Esophagus squamous epithelium (tissue), 5 donors: ENCODE data around the gene MYL2. TPM values are rescaled to one million over a fixed set of nuclear protein-coding genes. Genes with fewer than 3 reads are reported as not detected.

Source experiments
- DNase-seq: peaks from one replicate; lab custom pipeline; 2025; lab: John Stamatoyannopoulos, UW
- H3K27ac ChIP-seq, 4 donors: fragments of 200-600 bp; sonication (generic); one replicate each; pipeline ENCODE4 v1.5.1; 2016 to 2019; ENCODE audit warnings: mild to moderate bottlenecking in 1 of 4
- H3K27me3 ChIP-seq, 4 donors: fragments of 200-600 bp; sonication (generic); 1 replicate in 3 of 4; 2 replicates in 1 of 4; pipeline versions ENCODE4 v1.5.1 to v1.6.0; 2017 to 2021; ENCODE audit warnings: antibody characterized with exemption in 1 of 4
- H3K36me3 ChIP-seq, 3 donors: fragments of 200-600 bp; sonication (generic); one replicate each; pipeline ENCODE4 v1.5.1; 2016 to 2019
- H3K4me1 ChIP-seq, 3 donors: fragments of 200-600 bp; sonication (generic); one replicate each; pipeline ENCODE4 v1.5.1; 2017 to 2019
- H3K4me3 ChIP-seq, 4 donors: fragments of 200-600 bp; sonication (generic); 1 replicate in 3 of 4; 2 replicates in 1 of 4; pipeline ENCODE4 v1.5.1; 2016 to 2019; ENCODE audit warnings: mild to moderate bottlenecking in 2 of 4, moderate library complexity in 1 of 4
- H3K9me3 ChIP-seq, 3 donors: fragments of 200-600 bp; sonication (generic); one replicate each; pipeline ENCODE4 v1.5.1; 2016 to 2019
- CTCF ChIP-seq, 6 experiments: fragments of 450-650 bp in 4 of 6; fragments of 200-600 bp in 2 of 6; sonication (generic) in 2 of 6; IDR thresholded peaks; one replicate each; pipeline ENCODE4 v1.5.1; 2016 to 2019; ENCODE audit warnings: antibody characterized with exemption in 6 of 6, mild to moderate bottlenecking in 4 of 6, moderate library complexity in 4 of 6
- POLR2A ChIP-seq, 4 donors: fragments of 450-650 bp; IDR thresholded peaks; one replicate each; pipeline ENCODE4 v1.6.1; 2017; ENCODE audit warnings: antibody characterized with exemption in 4 of 4, mild to moderate bottlenecking in 4 of 4, moderate library complexity in 3 of 4
- WGBS, 2 donors: methylation state at CpG; one replicate each; pipeline ENCODE4 v1.1.5; 2018; 5-methylcytosine and 5-hydroxymethylcytosine counted together
- intact Hi-C: fragments of 100-400 bp; cut with DNase I; formaldehyde crosslinking; loops from one replicate; pipeline ENCODE4 v1.15.0; 2022
- total RNA-seq, 4 donors: library from RNA; depleted of rRNA; stranded (reverse); fragments of >200 nt; gene quantifications; one replicate each; pipeline ENCODE4 v1.1.0, GENCODE V29; 2016
- donor health status: DM: yes; HTN: yes; CAD: no.

MYL2 gene
- total RNA-seq, 4 donors from 2014 or later, result not detected

DNA sequence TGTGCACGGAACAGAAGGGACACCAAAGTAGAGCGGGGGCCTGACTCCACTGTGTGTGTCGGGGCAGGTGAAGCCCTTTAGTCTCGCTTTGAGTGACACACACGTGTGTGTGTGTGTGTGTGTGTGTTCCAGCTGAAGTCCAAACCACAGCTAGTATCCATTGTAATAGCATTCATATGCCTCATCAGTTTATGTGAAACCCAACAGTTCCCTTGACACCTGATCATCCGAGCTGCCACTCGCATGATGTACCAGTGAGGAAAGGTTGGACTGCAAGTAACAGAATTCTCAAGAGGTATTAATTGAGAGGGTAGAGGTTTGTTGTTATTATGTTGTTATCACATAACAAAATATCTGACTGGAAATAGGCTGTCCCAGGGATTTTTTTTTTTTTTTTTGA, 57.2 kb downstream of the MYL2 start:
- no peaks in the 10 kb centered on the region for H3K9me3 ChIP-seq
- H3K4me1 ChIP-seq, result no peaks in the 10 kb centered on the region
- TF ChIP-seq POLR2A (IDR thresholded peaks at IDR 0.05) (no peak), CTCF (IDR thresholded peaks at IDR 0.05) (no peak)
- WGBS, 2 donors, result 86 to 91% methylated on average over 7 of the region's 7 CpGs
- no peak overlapping the region for H3K27ac ChIP-seq
- no peaks in the 10 kb centered on the region for H3K27me3 ChIP-seq
- intact Hi-C loops, result no loop called here
- no peak overlapping the region for H3K4me3 ChIP-seq
- H3K36me3 ChIP-seq, result no peaks in the 10 kb centered on the region
- no peak for DNase-seq

DNA sequence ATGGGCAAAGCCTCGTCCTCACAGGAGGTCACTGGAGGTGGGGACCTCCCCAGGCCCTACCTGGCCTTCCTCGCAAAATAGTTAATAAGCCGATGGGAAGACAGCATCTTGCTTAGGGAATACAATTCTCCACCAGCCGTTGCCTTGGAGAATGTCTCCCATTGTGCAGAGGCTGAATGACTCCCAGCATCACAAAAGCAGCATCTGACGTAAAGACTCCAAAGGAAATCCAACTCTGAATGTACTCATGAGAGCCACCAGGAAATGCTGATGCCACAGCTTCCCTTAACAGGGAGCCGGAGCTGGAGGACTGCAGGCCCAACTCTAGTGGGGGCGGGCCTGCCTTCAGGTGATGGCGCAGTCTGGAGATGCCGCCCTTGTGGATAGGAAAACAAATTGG, 58.0 kb downstream of the MYL2 start:
- WGBS, 2 donors, result 79 to 87% methylated on average over 9 of the region's 9 CpGs

GRCh38 chr12:110861729-110862128, 58.6 kb downstream of the MYL2 start:
- no peaks in the 10 kb centered on the region for H3K36me3 ChIP-seq
- H3K4me3 ChIP-seq, result no peak overlapping the region
- TF ChIP-seq POLR2A (IDR thresholded peaks at IDR 0.05), result no peak
- TF ChIP-seq CTCF (IDR thresholded peaks at IDR 0.05), result no peak
- DNase-seq, result no peak
- H3K27me3 ChIP-seq, result no peaks in the 10 kb centered on the region
- no peak overlapping the region for H3K27ac ChIP-seq
- no peaks in the 10 kb centered on the region for H3K4me1 ChIP-seq
- 72 to 79% methylated on average over 3 to 7 of the region's 7 CpGs for WGBS, 2 donors
- H3K9me3 ChIP-seq, result no peaks in the 10 kb centered on the region
- intact Hi-C loops, result no loop called here

More for the DNA sequence above, 58.0 kb downstream of the MYL2 start:
- intact Hi-C loops, result no loop called here
- no peak for DNase-seq
- Histone ChIP-seq H3K4me1 (no peaks in the 10 kb centered on the region), H3K27ac (no peak overlapping the region), H3K27me3 (no peaks in the 10 kb centered on the region), H3K4me3 (no peak overlapping the region), H3K9me3 (no peaks in the 10 kb centered on the region), H3K36me3 (no peaks in the 10 kb centered on the region)
- TF ChIP-seq CTCF (IDR thresholded peaks at IDR 0.05) (no peak), POLR2A (IDR thresholded peaks at IDR 0.05) (no peak)

Other genes with a start within 250 kb of the MYL2 start
- 1 to 10 TPM; 1.0 to 5.7 (median 1.7) TPM for gene HVCN1, start 231.5 kb downstream of the MYL2 start, total RNA-seq
- gene PPP1CC, start 177.7 kb downstream of the MYL2 start, total RNA-seq, result 100 to 1,000 TPM in 3 of 4 donors, 10 to 100 TPM in 1; 55.3 to 127 (median 114) TPM
- not detected for gene CCDC63, start 73.6 kb downstream of the MYL2 start, total RNA-seq
- not detected for gene CUX2, start 113.6 kb upstream of the MYL2 start, total RNA-seq